OCI-LY3 (cell line): ENCODE data around the gene LARP1.
A peak's percentile ranks its signal among the peaks of the same experiment; 100 is the strongest.

Source experiments
- H2AFZ ChIP-seq: fragments of 200-600, 300-600 bp; shearing (Covaris generic); 2 replicates; pipeline ENCODE4 v1.6.0; 2014; ENCODE audit warnings: antibody characterized with exemption, low read depth, low read length
- H3K27ac ChIP-seq: fragments of 200-600, 300-600 bp; sonication (generic); 2 replicates; pipeline ENCODE4 v1.5.1; 2014; ENCODE audit warnings: mild to moderate bottlenecking, low read length, moderate library complexity, mixed read lengths
- H3K27me3 ChIP-seq: fragments of 200-600, 300-600 bp; sonication (generic); 2 replicates; pipeline ENCODE4 v1.6.1; 2014; ENCODE audit warnings: low read depth, low read length, mixed read lengths
- H3K36me3 ChIP-seq: fragments of 200-600, 300-600 bp; sonication (generic); replicated peaks from 2 replicates; pipeline ENCODE3; 2014; ENCODE audit warnings: low read depth, low read length, mixed read lengths
- H3K4me1 ChIP-seq: fragments of 300-600, 200-600 bp; sonication (generic); 2 replicates; pipeline ENCODE4 v1.6.1; 2014; ENCODE audit warnings: low read length, mixed read lengths
- H3K4me2 ChIP-seq: fragments of 200-600, 300-600 bp; sonication (generic); 2 replicates; pipeline ENCODE4 v1.6.1; 2014; ENCODE audit warnings: low read length, mixed read lengths
- H3K4me3 ChIP-seq: fragments of 300-600, 200-600 bp; sonication (generic); 2 replicates; pipeline ENCODE4 v1.5.1; 2014; ENCODE audit warnings: antibody characterized with exemption, mild to moderate bottlenecking, low read length, moderate library complexity
- H3K79me2 ChIP-seq: fragments of 300-600, 200-600 bp; shearing (Covaris generic); 2 replicates; pipeline ENCODE4 v1.6.1; 2014; ENCODE audit warnings: mild to moderate bottlenecking, low read length, mixed read lengths
- H3K9ac ChIP-seq: fragments of 300-600, 200-600 bp; shearing (Covaris generic); 2 replicates; pipeline ENCODE4 v1.6.0; 2014; ENCODE audit warnings: mild to moderate bottlenecking, low read length, moderate library complexity
- H3K9me3 ChIP-seq: fragments of 200-600, 300-600 bp; shearing (Covaris generic); 2 replicates; pipeline ENCODE4 v1.6.1; 2014; ENCODE audit warnings: low read length, mixed read lengths; ENCODE audit not compliant: insufficient read depth
- H4K20me1 ChIP-seq: fragments of 200-600, 300-600 bp; sonication (generic); 2 replicates; pipeline ENCODE4 v1.6.1; 2016; ENCODE audit warnings: low read length, mixed read lengths; ENCODE audit not compliant: insufficient read depth
- CTCF ChIP-seq: fragments of 200-600, 300-600 bp; sonication (generic); IDR thresholded peaks from 2 replicates; pipeline ENCODE4 v1.5.1; 2014; ENCODE audit warnings: antibody characterized with exemption, low read length, low read depth
- EZH2phosphoT487 ChIP-seq: fragments of 200-600 bp; shearing (Covaris generic); IDR thresholded peaks from 2 replicates; pipeline ENCODE4 v1.6.1; 2018; ENCODE audit warnings: antibody characterized with exemption, mixed run types, low read depth

The LARP1 gene

GRCh38 chr5:154714266-154714986 lies 40.8 kb upstream of the LARP1 start:
- no peak overlapping the region for H2AFZ ChIP-seq
- no peak overlapping the region for H3K27ac ChIP-seq
- no peaks in the 10 kb centered on the region for H3K9me3 ChIP-seq
- no peak overlapping the region for H3K9ac ChIP-seq
- H3K4me2 ChIP-seq = peak overlapping the region; percentile 9; the same call in 1 of the 2 replicates
- H3K79me2 ChIP-seq = no peaks in the 10 kb centered on the region
- no peaks in the 10 kb centered on the region for H3K27me3 ChIP-seq
- peaks cover 3% of the 10 kb centered on the region; the same call in 1 of the 2 replicates for H3K4me1 ChIP-seq
- no peaks in the 10 kb centered on the region for H3K36me3 ChIP-seq
- H3K4me3 ChIP-seq = no peak overlapping the region
- TF ChIP-seq CTCF = no peak
- TF ChIP-seq EZH2phosphoT487 = no peak
- H4K20me1 ChIP-seq = no peaks in the 10 kb centered on the region

DNA sequence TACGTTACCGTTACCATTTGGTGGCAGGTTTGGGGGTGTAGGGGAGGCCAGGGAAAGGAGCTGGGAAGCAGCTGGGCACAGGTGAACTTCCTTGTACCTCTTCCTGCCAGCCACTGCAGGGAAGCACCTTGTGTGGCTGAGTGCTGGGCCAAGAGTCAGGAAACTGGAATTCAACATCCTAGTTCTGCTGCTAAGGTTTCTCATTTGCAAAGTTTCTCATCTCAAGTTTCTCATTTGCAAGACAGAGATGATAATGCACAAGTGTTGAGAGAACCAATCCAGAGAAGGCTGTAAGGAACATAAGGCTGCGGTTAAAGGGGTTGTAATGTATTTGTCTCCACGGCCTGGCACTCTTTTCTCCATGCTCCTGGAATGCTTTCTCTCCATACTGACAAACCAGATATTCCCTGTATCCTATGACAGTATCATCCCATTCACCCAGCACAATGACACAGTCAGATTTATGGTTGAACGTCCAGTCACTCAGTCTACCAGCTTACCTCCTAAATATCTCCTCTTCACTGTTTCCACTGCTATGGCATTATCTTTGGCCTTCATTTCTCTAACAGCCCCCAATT lies 33.6 kb upstream of the LARP1 start:
- Histone ChIP-seq H3K27ac (no peak overlapping the region), H3K4me3 (no peak overlapping the region), H3K4me1 (no peaks in the 10 kb centered on the region), H3K9me3 (no peaks in the 10 kb centered on the region), H3K79me2 (no peaks in the 10 kb centered on the region), H2AFZ (no peak overlapping the region), H3K4me2 (no peak overlapping the region), H3K27me3 (no peaks in the 10 kb centered on the region), H4K20me1 (no peaks in the 10 kb centered on the region), H3K36me3 (no peaks in the 10 kb centered on the region), H3K9ac (no peak overlapping the region)
- no peak for TF ChIP-seq EZH2phosphoT487
- no peak for TF ChIP-seq CTCF

- Histone ChIP-seq H3K27ac (no peak overlapping the region), H3K79me2 (no peaks in the 10 kb centered on the region)
Measured at GRCh38 chr5:154722097-154722496, 33.1 kb upstream of the LARP1 start.

More at GRCh38 chr5:154722097-154722496, 33.1 kb upstream of the LARP1 start:
- no peak overlapping the region for H3K4me3 ChIP-seq
- H4K20me1 ChIP-seq = no peaks in the 10 kb centered on the region
- H3K27me3 ChIP-seq = no peaks in the 10 kb centered on the region
- no peaks in the 10 kb centered on the region for H3K9me3 ChIP-seq
- H2AFZ ChIP-seq = no peak overlapping the region
- TF ChIP-seq EZH2phosphoT487 (no peak), CTCF (no peak)
- no peak overlapping the region for H3K4me2 ChIP-seq
- H3K9ac ChIP-seq = no peak overlapping the region
- H3K36me3 ChIP-seq = no peaks in the 10 kb centered on the region
- H3K4me1 ChIP-seq = no peaks in the 10 kb centered on the region
